Fibroblast of lung (primary cell): Measurements from ENCODE around the gene TRANK1.

Experiments used
- EZH2 ChIP-seq: IDR thresholded peaks from 2 replicates; pipeline ENCODE4 v1.5.1; 2012; ENCODE audit warnings: low read length, control low read depth, mild to moderate bottlenecking; ENCODE audit errors: missing control alignments
- TF ChIP-seq, protein P1 (sequence below), 2 donors: IDR thresholded peaks in 1 of 2; conservative IDR thresholded peaks in 1 of 2; 1 replicate in 1 of 2; 2 replicates in 1 of 2; pipeline ENCODE4 v1.5.1; 2011 to 2012; ENCODE audit warnings: low read length in 2 of 2, control low read depth in 1 of 2, inconsistent platforms in 1 of 2, low read depth in 1 of 2, mild to moderate bottlenecking in 1 of 2

DNA sequence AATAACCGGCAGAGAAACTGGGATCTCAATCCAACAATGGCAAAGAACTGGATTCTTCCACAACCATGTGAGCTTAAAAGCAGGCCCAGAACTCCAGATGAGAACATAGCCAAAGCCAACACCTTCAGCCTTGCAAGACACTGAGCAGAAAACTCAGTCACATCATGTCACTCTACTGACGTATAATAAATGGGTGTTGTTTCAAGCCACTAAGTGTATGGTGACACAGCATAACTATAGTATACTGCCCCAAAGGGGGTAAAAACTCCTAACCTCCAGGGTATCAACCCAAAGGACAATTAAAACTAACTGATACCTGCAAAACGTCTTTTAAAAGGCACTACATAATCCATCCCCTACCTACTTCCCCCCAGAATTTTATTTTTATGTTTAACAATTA is 69.5 kb downstream of the TRANK1 start:
- TF ChIP-seq, protein P1, sequence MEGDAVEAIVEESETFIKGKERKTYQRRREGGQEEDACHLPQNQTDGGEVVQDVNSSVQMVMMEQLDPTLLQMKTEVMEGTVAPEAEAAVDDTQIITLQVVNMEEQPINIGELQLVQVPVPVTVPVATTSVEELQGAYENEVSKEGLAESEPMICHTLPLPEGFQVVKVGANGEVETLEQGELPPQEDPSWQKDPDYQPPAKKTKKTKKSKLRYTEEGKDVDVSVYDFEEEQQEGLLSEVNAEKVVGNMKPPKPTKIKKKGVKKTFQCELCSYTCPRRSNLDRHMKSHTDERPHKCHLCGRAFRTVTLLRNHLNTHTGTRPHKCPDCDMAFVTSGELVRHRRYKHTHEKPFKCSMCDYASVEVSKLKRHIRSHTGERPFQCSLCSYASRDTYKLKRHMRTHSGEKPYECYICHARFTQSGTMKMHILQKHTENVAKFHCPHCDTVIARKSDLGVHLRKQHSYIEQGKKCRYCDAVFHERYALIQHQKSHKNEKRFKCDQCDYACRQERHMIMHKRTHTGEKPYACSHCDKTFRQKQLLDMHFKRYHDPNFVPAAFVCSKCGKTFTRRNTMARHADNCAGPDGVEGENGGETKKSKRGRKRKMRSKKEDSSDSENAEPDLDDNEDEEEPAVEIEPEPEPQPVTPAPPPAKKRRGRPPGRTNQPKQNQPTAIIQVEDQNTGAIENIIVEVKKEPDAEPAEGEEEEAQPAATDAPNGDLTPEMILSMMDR (conservative IDR thresholded peaks at IDR 0.05 in 1 of 2, IDR thresholded peaks at IDR 0.05 in 1 of 2; ENCODE audit: low read depth in 1 of 2, low read length in 2 of 2): no peak
- no peak for TF ChIP-seq EZH2
